Gastrocnemius medialis (tissue), 4 donors: ENCODE measurements around the gene NANOGP8.

Experiments
- POLR2A ChIP-seq, 2 donors: fragments of 450-650 bp; IDR thresholded peaks; one replicate each; pipeline ENCODE4 v1.6.1; 2017; ENCODE audit warnings: antibody characterized with exemption in 2 of 2, mild to moderate bottlenecking in 2 of 2, moderate library complexity in 2 of 2
- TF ChIP-seq, protein P1 (sequence below), 5 experiments: fragments of 450-650 bp in 3 of 5; fragments of 200-600 bp in 2 of 5; sonication (generic) in 2 of 5; IDR thresholded peaks in 4 of 5; conservative IDR thresholded peaks in 1 of 5; 1 replicate in 4 of 5; 2 replicates in 1 of 5; pipeline ENCODE4 v1.5.1; 2016 to 2019; ENCODE audit warnings: antibody characterized with exemption in 5 of 5, mild to moderate bottlenecking in 3 of 5, moderate library complexity in 3 of 5

DNA sequence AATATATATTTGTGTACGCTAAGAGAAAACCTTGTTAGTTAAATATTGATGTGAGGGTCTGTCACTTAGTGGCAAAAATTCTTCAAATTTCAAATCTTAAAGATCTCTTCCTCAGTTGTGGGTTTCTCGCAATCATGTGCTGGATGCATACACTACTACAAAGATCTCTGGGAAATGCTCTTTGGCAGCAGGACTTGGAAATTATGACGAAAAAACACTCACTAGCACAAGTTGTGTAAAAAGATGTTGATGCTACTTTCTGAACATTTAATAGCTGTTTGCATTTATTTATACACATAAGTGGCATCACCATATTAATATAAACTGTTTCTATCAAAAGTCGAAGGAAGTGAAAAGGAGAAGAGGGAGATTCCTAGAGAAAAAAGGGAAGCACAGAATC, 10.8 kb upstream of the NANOGP8 start:
- TF ChIP-seq, protein P1, sequence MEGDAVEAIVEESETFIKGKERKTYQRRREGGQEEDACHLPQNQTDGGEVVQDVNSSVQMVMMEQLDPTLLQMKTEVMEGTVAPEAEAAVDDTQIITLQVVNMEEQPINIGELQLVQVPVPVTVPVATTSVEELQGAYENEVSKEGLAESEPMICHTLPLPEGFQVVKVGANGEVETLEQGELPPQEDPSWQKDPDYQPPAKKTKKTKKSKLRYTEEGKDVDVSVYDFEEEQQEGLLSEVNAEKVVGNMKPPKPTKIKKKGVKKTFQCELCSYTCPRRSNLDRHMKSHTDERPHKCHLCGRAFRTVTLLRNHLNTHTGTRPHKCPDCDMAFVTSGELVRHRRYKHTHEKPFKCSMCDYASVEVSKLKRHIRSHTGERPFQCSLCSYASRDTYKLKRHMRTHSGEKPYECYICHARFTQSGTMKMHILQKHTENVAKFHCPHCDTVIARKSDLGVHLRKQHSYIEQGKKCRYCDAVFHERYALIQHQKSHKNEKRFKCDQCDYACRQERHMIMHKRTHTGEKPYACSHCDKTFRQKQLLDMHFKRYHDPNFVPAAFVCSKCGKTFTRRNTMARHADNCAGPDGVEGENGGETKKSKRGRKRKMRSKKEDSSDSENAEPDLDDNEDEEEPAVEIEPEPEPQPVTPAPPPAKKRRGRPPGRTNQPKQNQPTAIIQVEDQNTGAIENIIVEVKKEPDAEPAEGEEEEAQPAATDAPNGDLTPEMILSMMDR (IDR thresholded peaks at IDR 0.05 in 4 of 5, conservative IDR thresholded peaks at IDR 0.05 in 1 of 5) = no peak
- TF ChIP-seq POLR2A (IDR thresholded peaks at IDR 0.05) = no peak
